K562 (cell line): Measurements from ENCODE around the gene AFF3. TPM values are rescaled to one million over a fixed set of nuclear protein-coding genes. Genes with fewer than 3 reads are reported as not detected.

ENCODE experiments used
- ATAC-seq: fragments of 200-7000 bp; cut with Tn5 transposase; 3 replicates; pipeline ENCODE4 v1.9.1; 2020; ENCODE audit warnings: moderate library complexity
- BruUV-seq: library from RNA; stranded (reverse); fragments of 400-500 nt; replicated peaks from 2 replicates; lab custom pipeline; 2021; lab: Mats Ljungman, UMichigan
- CTCF ChIA-PET: fragments of 300-600 bp; formaldehyde crosslinking; extraction: SDS; loops from one replicate; lab custom pipeline; 2021; ENCODE audit warnings: low intra/inter-chr PET ratio; lab: Yijun Ruan, JAX
- POLR2A ChIA-PET: fragments of 300-600, 350-650 bp; sonication (Branson Sonifier 250); formaldehyde crosslinking; extraction: SDS; loops from one replicate; lab custom pipeline; 2021; ENCODE audit warnings: antibody characterized with exemption, inconsistent platforms; lab: Yijun Ruan, JAX
- DNase-seq, 4 experiments: peaks; one replicate each; pipeline versions ENCODE4 v3.0.0 to v3.0.0-alpha.2; 2011 to 2018; ENCODE audit warnings: low spot score in 3 of 4, mixed read lengths in 3 of 4; ENCODE audit errors: extremely low read depth in 1 of 4
- FAIRE-seq: peaks from 2 replicates; lab custom pipeline; 2011; peaks lifted over from hg19 to GRCh38; lab: Jason Lieb, UNC
- H2AFZ ChIP-seq: 2 replicates; pipeline ENCODE4 v1.6.0; 2011; ENCODE audit warnings: low read depth, low read length, control low read depth, inconsistent platforms
- H3K27ac ChIP-seq: fragments of 200-600 bp; 3 replicates; pipeline ENCODE4 v1.8.0; 2011; ENCODE audit warnings: low read depth, mild to moderate bottlenecking, control low read depth, inconsistent platforms, low read length, moderate library complexity, mixed read lengths; ENCODE audit errors: extremely low read depth
- H3K27me3 ChIP-seq, 2 experiments: fragments of 300-600 bp in 1 of 2; 2 replicates in 1 of 2; 3 replicates in 1 of 2; pipeline versions ENCODE4 v1.6.0 to v1.8.0; 2011; ENCODE audit warnings: inconsistent platforms in 2 of 2, low read length in 2 of 2, mild to moderate bottlenecking in 1 of 2, mixed read lengths in 1 of 2, moderate library complexity in 1 of 2; ENCODE audit not compliant: control insufficient read depth in 2 of 2, insufficient read depth in 2 of 2
- H3K36me3 ChIP-seq: fragments of 300-600 bp; 3 replicates; pipeline ENCODE4 v1.8.0; 2011; ENCODE audit warnings: mild to moderate bottlenecking, low read length, inconsistent platforms; ENCODE audit not compliant: control insufficient read depth, insufficient read depth
- H3K4me1 ChIP-seq, 2 experiments: fragments of 200-600 bp in 1 of 2; replicated peaks in 1 of 2; 2 replicates in 1 of 2; 3 replicates in 1 of 2; pipeline versions ENCODE4 v1.5.1 to v1.8.0; 2011; ENCODE audit warnings: inconsistent platforms in 2 of 2, low read length in 2 of 2, mild to moderate bottlenecking in 1 of 2, mixed read lengths in 1 of 2, moderate library complexity in 1 of 2; ENCODE audit not compliant: control insufficient read depth in 2 of 2, insufficient read depth in 2 of 2
- H3K4me2 ChIP-seq: 2 replicates; pipeline ENCODE4 v1.6.1; 2011; ENCODE audit warnings: low read length, control low read depth, inconsistent platforms, mixed read lengths; ENCODE audit not compliant: insufficient read depth
- H3K4me3 ChIP-seq: fragments of 200-600 bp; sonication (generic), shearing (Covaris generic); 2 replicates; pipeline ENCODE4 v1.5.1; 2016; ENCODE audit warnings: control low read depth, inconsistent platforms
- H3K79me2 ChIP-seq: fragments of 200-600 bp; 3 replicates; pipeline ENCODE4 v1.8.0; 2011; ENCODE audit warnings: low read length, inconsistent platforms; ENCODE audit not compliant: control insufficient read depth, insufficient read depth
- H3K9ac ChIP-seq, 2 experiments: 2 replicates each; pipeline versions ENCODE4 v1.6.0 to v1.6.1; 2011; ENCODE audit warnings: low read depth in 2 of 2, low read length in 2 of 2, control low read depth in 1 of 2, inconsistent platforms in 1 of 2, mild to moderate bottlenecking in 1 of 2, mixed read lengths in 1 of 2; ENCODE audit not compliant: insufficient read depth in 1 of 2
- H3K9me1 ChIP-seq: one replicate; pipeline ENCODE4 v1.6.0; 2011; ENCODE audit warnings: inconsistent platforms, mild to moderate bottlenecking, low read length, moderate library complexity; ENCODE audit not compliant: control insufficient read depth, insufficient read depth
- H3K9me3 ChIP-seq: replicated peaks from 2 replicates; pipeline ENCODE4 v1.5.1; 2011; ENCODE audit warnings: low read depth, low read length, inconsistent platforms; ENCODE audit not compliant: control insufficient read depth, insufficient read depth
- H4K20me1 ChIP-seq: replicated peaks from 2 replicates; pipeline ENCODE4 v1.6.1; 2011; ENCODE audit warnings: low read length, inconsistent platforms, mixed read lengths; ENCODE audit not compliant: control insufficient read depth, insufficient read depth
- ATF7 ChIP-seq: fragments of 450-650 bp; IDR thresholded peaks from 2 replicates; pipeline ENCODE4 v1.7.1; 2014; ENCODE audit warnings: mild to moderate bottlenecking, moderate library complexity
- RBFOX2 ChIP-seq: fragments of 200-400 bp; formaldehyde crosslinking; IDR thresholded peaks from 2 replicates; pipeline ENCODE4 v1.6.1; 2017; ENCODE audit warnings: low read depth, mild to moderate bottlenecking, low read length, moderate library complexity
- RBM39 ChIP-seq: fragments of 200-400 bp; formaldehyde crosslinking; optimal IDR thresholded peaks from 2 replicates; pipeline ENCODE3; 2018; ENCODE audit warnings: low read depth, low read length
- SMAD1 ChIP-seq: fragments of 150-350 bp; IDR thresholded peaks from 2 replicates; pipeline ENCODE4 v1.6.1; 2014; ENCODE audit warnings: low read length, low read depth; ENCODE audit not compliant: partially characterized antibody
- SMARCC2 ChIP-seq: fragments of 450-650 bp; IDR thresholded peaks from 2 replicates; pipeline ENCODE4 v1.6.1; 2017; ENCODE audit warnings: antibody characterized with exemption, moderate library complexity, mild to moderate bottlenecking, low read depth
- TARDBP ChIP-seq: fragments of 450-650 bp; IDR thresholded peaks from 2 replicates; pipeline ENCODE4 v1.6.1; 2016
- ZNF133 ChIP-seq: fragments of 250-450 bp; sonication (Bioruptor Pico); IDR thresholded peaks from 2 replicates; pipeline ENCODE4 v1.4.0; 2020; ENCODE audit warnings: mild to moderate bottlenecking
- ZNF551 ChIP-seq: fragments of 250-450 bp; sonication (Bioruptor Pico); IDR thresholded peaks from 2 replicates; pipeline ENCODE4 v1.5.0; 2021; ENCODE audit warnings: mild to moderate bottlenecking, moderate library complexity
- WGBS: fragments of 100-300 bp; shearing (Covaris generic); methylation state at CpG from one replicate; pipeline ENCODE4 v1.1.6; 2016; ENCODE audit warnings: low coverage, mixed read lengths; ENCODE audit not compliant: insufficient coverage; ENCODE audit errors: missing lambda C conversion rate; 5-methylcytosine and 5-hydroxymethylcytosine counted together
- in situ Hi-C: fragments of 300-500 bp; cut with MboI; formaldehyde crosslinking; loops from 4 replicates; pipeline ENCODE4 v1.15.0; 2018; ENCODE audit warnings: inconsistent platforms, mixed read lengths
- intact Hi-C: fragments of 100-400 bp; cut with micrococcal nuclease; formaldehyde crosslinking; loops from 2 replicates; pipeline ENCODE4 v1.14.2; 2022
- polyA plus RNA-seq, 8 experiments: library from polyadenylated mRNA; depleted of rRNA in 4 of 8; stranded (reverse) in 5 of 8; unstranded in 3 of 8; fragments of >200 nt; fragmentation: Nextera tagmentation in 2 of 8; fragmentation: Illumina TruSeq in 1 of 8; extraction: Ambion mirVana in 2 of 8; extraction: Trizol in 1 of 8; gene quantifications; 2 replicates each; pipeline versions ENCODE4 v1.2.1 to v1.2.3, GENCODE V29; 2011 to 2014; ENCODE audit warnings: inconsistent platforms in 1 of 8, missing spikeins in 1 of 8
- total RNA-seq, 7 experiments: library from RNA; depleted of rRNA in 6 of 7; stranded (reverse); fragments of >200 nt in 6 of 7; fragmentation: Illumina TruSeq in 2 of 7; extraction: Trizol in 2 of 7; gene quantifications; 2 replicates each; pipeline versions ENCODE4 v1.2.1 to v1.2.3, GENCODE V29; 2011 to 2021; ENCODE audit warnings: low replicate concordance in 1 of 7

The AFF3 gene
- total and polyA plus RNA-seq, 9 of the 15 experiments (the other 6 are each of a cell fraction or from before 2014, with no cell fraction given), result 0.02 to 0.11 TPM; not detected in 7

DNA sequence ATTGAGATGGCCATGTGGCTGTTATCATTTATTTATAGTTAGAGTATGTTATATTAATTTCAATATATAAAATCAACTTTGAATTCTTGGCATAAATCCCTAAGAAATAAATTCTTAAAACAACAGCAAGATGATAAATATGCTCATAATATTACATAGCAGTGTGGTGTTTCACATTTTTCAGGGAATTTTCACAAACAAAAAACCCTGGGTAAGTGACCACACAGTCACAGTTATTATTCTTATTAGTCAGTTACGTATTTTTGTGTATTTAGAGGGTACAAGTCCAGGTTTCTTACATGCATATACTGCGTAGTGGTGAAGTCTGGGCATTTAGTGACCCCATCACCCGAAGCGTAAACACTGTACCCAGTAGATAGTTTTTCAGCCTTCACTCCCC, 363.1 kb downstream of the AFF3 start (continued):
- TF ChIP-seq TARDBP (no peak), ZNF551 (no peak), ZNF133 (no peak), SMAD1 (no peak)

DNA sequence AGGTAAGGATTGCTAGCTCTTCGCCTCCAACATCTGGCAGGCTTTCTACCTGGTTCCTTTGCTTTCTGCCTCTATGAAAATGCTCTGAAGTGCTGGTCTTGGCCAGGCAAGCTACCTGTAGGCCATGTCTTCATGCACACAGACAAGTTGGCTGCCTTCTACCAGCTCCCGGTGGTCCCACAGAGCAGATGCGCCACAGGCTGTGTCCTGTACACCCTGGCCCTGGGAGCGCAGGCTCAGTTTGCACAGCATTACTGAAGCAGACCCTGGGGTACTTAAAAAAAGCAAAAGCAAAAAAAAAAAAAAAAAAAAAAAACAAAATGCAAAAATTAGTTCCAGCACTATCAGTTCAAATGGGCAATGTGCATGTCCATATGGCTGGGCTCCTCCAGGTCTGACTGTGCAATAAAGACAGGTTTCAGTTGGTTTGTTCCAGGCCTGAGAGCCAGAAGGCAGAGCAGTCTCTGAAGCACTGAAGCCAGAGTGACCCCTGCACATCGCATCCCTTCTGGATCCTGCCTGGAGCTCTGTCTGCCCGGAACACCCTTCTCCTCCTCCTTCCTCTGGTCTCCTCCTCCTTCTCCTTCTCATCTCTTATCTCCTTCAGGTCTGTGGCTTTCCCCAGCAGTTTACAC, 364.6 kb downstream of the AFF3 start:
- FAIRE-seq, result no peak
- 45% methylated on average over 6 of the region's 6 CpGs for WGBS
- no peak for ATAC-seq
- Histone ChIP-seq H3K27me3 (no peaks in the 10 kb centered on the region; a peak in 1 of 5 replicates), H3K4me3 (no peak overlapping the region), H3K79me2 (no peaks in the 10 kb centered on the region), H3K4me2 (no peak overlapping the region), H4K20me1 (no peaks in the 10 kb centered on the region), H3K27ac (no peak overlapping the region), H3K36me3 (no peaks in the 10 kb centered on the region), H3K9me3 (peaks cover 1% of the 10 kb centered on the region; the same call in 1 of the 2 replicates), H3K9me1 (no peaks in the 10 kb centered on the region), H3K4me1 (peaks cover 4 to 8% of the 10 kb centered on the region in 2 experiments), H3K9ac (no peak overlapping the region), H2AFZ (no peak overlapping the region)
- BruUV-seq, result no TSS peak
- in situ Hi-C loops, result no loop called here
- DNase-seq, result no peak
- ChIA-PET CTCF (no interaction called here), POLR2A (interaction anchor here (0.6 kb wide), 1 partner anchor 9 kb away, joined by 3 read pairs; no protein-coding TSS in a partner anchor)
- intact Hi-C loops, result no loop called here
- TF ChIP-seq RBM39, result no peak
- TF ChIP-seq RBFOX2, result no peak
- no peak for TF ChIP-seq ATF7
- no peak for TF ChIP-seq SMARCC2
